Measurements from ENCODE around the gene CASKIN1.
"Not testable (repeated sequence)": the region's sequence is repeated elsewhere in the genome, so short reads cannot be mapped to it uniquely, and the experiment has no call there.

The CASKIN1 gene

DNA sequence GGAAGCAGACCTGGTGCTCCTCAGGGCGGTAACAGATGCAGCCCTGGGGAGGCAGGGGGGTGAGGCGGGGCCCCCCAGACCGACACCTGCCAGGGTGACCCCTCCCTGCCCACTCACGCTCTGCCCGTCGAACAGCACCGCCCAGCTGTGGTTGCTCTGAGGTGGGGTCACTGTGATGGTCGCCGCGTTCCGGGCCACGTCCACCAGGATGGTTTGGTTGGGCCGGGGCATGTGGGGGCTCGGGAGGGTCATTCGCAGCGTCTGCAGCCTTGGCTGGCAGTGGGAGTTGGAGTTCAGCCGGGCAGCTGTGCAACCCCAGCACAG, 13.6 kb upstream of the CASKIN1 start:
- no peak for DNase-seq

GRCh38 chr16:2209258-2210008, 13.0 kb upstream of the CASKIN1 start:
- DNase-seq, result no peak

DNA sequence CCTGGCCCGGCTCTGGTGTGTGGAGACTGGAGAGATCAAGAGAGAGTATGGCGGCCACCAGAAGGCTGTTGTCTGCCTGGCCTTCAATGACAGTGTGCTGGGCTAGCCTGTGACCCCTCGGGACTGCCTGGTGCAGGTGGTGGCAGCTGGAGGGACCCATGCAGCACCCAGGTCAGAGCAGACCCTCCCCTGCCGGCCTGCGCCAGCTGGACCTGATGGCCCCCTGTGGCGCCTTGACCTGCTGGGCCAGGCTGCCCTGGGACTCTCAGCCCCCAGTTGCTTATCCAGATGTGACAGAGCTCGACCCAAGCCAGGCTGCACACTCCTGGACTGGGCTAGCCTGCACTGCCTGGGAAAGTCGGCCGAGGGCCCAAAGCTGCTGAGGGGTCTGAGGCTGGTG, 12.4 kb upstream of the CASKIN1 start:
- DNase-seq, result no peak

- no peak for DNase-seq
Measured at GRCh38 chr16:2208308-2208707, 11.9 kb upstream of the CASKIN1 start.

- DNase-seq, result no peak
Measured at GRCh38 chr16:2207872-2208271, 11.5 kb upstream of the CASKIN1 start.

DNA sequence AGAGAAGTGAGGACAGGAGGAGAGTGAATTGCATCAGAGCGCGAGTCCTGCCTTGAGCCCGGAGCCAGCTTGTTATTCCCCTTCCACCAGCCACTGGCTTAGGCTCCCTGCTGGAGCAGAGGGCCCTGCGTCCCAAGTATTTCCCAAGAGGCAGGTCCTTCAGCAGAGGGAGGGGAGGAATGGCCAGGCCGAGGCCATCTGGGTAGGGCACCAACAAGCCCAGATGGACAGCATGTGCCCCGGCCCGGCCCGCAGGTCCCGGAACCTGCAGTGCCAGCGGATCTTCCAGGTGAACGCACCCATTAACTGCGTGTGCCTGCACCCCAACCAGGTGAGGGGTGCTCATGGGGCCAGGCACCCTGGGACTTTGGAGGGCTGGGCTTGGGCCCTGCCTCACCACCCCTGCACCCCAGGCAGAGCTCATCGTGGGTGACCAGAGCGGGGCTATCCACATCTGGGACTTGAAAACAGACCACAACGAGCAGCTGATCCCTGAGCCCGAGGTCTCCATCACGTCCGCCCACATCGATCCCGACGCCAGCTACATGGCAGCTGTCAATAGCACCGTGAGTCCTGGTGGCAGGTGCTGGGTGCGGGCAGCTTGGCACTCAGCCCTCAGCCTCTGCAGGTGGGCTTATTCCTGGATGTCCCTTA, 10.5 kb upstream of the CASKIN1 start:
- no peak for DNase-seq

DNA sequence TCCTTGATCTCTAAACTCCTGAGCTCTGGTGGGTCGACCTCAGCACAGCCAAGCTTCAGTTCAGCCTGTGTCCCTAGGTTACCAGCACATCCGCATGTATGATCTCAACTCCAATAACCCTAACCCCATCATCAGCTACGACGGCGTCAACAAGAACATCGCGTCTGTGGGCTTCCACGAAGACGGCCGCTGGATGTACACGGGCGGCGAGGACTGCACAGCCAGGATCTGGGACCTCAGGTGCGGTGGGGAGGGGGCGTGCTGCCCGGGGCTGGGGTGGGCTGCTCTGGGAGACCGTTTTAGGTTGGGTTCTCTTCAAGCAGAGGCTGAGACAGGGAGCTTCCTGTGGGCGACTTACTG, 10.0 kb upstream of the CASKIN1 start:
- no peak for DNase-seq

DNA sequence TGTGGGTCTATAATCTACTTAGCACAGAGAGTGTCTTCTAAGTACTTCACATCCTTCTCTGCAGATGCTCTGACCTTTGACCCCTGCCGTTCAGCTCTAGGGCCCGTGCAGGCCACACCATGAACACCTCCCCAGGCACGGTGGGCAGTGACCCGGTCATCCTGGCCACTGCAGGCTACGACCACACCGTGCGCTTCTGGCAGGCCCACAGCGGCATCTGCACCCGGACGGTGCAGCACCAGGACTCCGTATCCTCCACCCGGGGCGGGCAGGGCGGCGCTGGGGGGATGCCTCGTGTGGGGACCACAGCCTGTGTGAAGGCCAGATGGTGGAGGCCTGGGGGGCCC, 9.5 kb upstream of the CASKIN1 start:
- no peak for DNase-seq

- DNase-seq, result peak; percentile 91 to 93
Measured at GRCh38 chr16:2205104-2205966, 8.9 kb upstream of the CASKIN1 start, which contains the start of gene MLST8. Gene MLST8 (plus strand): TSS chr16:2205454. CDS start chr16:2206086, 632 bp downstream.

DNA sequence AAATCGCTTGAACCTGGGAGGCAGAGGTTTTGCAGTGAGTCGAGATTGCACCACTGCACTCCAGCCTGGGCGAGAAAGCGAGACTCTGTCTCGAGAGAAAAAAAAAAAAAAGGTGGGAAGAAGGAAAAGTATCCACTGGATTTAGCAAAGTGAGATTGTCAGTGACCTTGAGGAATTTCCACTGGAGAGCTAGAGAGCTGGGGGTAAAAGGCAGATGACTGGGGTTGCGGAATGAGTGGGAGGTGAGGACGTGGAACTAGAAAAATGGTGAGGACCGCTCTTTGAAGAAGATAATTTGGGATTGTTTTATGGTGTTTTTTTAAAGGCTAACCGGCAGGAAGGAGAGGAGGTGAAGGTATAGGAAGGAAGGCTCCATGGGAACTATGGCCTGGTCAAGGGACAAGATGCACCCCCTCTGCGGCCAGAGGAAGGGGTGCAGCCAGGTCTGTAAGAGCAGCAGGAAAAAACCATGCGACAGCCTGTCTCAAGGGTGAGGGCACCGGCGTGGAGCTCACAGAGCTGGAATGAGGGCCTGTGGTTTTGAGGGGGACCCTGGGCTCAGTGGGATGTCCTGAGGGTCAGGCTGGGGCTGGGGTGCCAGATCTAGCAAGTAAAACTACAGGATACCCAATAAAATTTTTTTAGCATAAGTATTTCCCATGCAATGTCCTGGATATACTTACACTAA, 8.2 kb upstream of the CASKIN1 start:
- no peak for DNase-seq

- not testable (repeated sequence) for DNase-seq
Measured at GRCh38 chr16:2203119-2203688, 6.8 kb upstream of the CASKIN1 start.

GRCh38 chr16:2200313-2200712, 3.9 kb upstream of the CASKIN1 start:
- no peak for DNase-seq

- DNase-seq, result no peak
Measured at GRCh38 chr16:2199621-2200139, 3.3 kb upstream of the CASKIN1 start.

DNA sequence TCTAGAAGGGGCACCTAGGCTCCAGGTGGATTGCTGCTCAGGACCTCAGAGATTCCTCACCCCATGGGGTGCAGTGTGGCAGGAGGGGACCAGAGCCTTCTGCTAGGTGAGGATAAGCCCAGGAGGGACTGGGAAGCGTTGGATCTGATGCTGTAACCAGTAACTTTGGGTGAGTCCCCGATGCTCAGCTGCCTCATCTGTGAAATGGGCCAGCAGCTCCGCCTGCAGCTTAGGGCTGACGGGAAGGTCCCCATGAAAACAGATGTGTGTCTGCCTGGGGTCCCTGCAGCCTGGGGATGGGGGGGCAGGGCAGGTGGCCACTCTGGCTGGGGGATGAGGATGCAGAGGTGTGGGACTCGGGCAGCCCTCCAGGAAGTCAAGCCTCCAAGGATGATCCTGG, 2.7 kb upstream of the CASKIN1 start:
- DNase-seq, result no peak

- no peak for DNase-seq
Measured at GRCh38 chr16:2198283-2198682, 1.9 kb upstream of the CASKIN1 start.

- DNase-seq, result no peak
Measured at GRCh38 chr16:2197765-2198164, 1.4 kb upstream of the CASKIN1 start.

DNA sequence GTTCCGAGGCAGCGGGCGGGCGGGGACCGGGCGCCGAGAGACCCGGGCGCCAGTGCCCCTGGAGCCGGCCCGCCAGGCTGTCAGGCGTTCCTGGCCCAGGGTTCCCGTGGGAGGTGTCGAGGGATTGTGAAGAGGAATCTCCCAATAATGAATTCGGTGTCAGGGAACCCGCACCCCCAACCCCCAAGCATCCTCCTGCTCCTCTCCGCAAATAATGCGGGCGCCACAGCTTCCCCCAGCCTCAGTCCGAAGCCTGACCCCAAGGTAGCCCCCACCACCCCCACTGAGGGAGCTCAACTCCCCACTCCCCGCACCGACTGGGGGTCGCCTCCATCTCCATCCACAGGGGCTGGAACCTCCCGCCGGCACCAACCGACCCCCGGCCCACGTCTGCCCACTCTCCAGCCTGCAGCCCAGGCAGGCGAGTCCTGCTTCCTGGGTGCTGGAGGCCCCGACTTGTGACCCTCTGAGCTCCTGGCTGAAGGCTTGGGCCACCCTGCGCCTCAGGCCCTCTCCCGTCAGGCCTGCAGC, 641 bp upstream of the CASKIN1 start:
- no peak for DNase-seq

GRCh38 chr16:2195322-2196161, 863 bp downstream of the CASKIN1 start:
- no peak for DNase-seq

GRCh38 chr16:2194852-2195321, 1.5 kb downstream of the CASKIN1 start:
- DNase-seq, result peak; percentile 64 to 71

- DNase-seq, result no peak
Measured at GRCh38 chr16:2194166-2194834, 2.1 kb downstream of the CASKIN1 start.

GRCh38 chr16:2191446-2191706, 5.0 kb downstream of the CASKIN1 start:
- DNase-seq, result no peak
